NCI-H345 (cell line): ENCODE measurements around the gene DGKI.
"Not testable (repeated sequence)": the region's sequence is repeated elsewhere in the genome, so short reads cannot be mapped to it uniquely, and the experiment has no call there.

Experiments
- DNase-seq: peaks from one replicate; lab custom pipeline; 2025; lab: John Stamatoyannopoulos, UW

The DGKI gene

GRCh38 chr7:137471128-137471527, 375.6 kb downstream of the DGKI start:
- no peak for DNase-seq

GRCh38 chr7:137469858-137470257, 376.9 kb downstream of the DGKI start:
- DNase-seq: no peak

- DNase-seq: no peak
Observed at GRCh38 chr7:137469191-137469811, 377.5 kb downstream of the DGKI start.

- no peak for DNase-seq
Observed at GRCh38 chr7:137462847-137463246, 383.9 kb downstream of the DGKI start.

GRCh38 chr7:137462074-137462715, 384.6 kb downstream of the DGKI start:
- no peak for DNase-seq

GRCh38 chr7:137458399-137458798, 388.4 kb downstream of the DGKI start:
- DNase-seq: no peak

GRCh38 chr7:137454767-137455166, 392.0 kb downstream of the DGKI start:
- no peak for DNase-seq

GRCh38 chr7:137454246-137454724, 392.5 kb downstream of the DGKI start:
- DNase-seq: peak; percentile 59

- peak; percentile 88 for DNase-seq
Observed at GRCh38 chr7:137453356-137453755, 393.4 kb downstream of the DGKI start.

GRCh38 chr7:137449016-137449415, 397.8 kb downstream of the DGKI start:
- no peak for DNase-seq

GRCh38 chr7:137448572-137448971, 398.2 kb downstream of the DGKI start:
- DNase-seq: not testable (repeated sequence)

GRCh38 chr7:137446025-137446424, 400.7 kb downstream of the DGKI start:
- DNase-seq: no peak

- no peak for DNase-seq
Observed at GRCh38 chr7:137445268-137445667, 401.5 kb downstream of the DGKI start.

- no peak for DNase-seq
Observed at GRCh38 chr7:137443616-137444015, 403.2 kb downstream of the DGKI start.

- DNase-seq: no peak
Observed at GRCh38 chr7:137441451-137441850, 405.3 kb downstream of the DGKI start.

- no peak for DNase-seq
Observed at GRCh38 chr7:137439829-137440825, 406.6 kb downstream of the DGKI start.

GRCh38 chr7:137434946-137435345, 411.8 kb downstream of the DGKI start:
- no peak for DNase-seq

- DNase-seq: no peak
Observed at GRCh38 chr7:137434530-137434929, 412.2 kb downstream of the DGKI start.

- no peak for DNase-seq
Observed at GRCh38 chr7:137423321-137423720, 423.5 kb downstream of the DGKI start.

- no peak for DNase-seq
Observed at GRCh38 chr7:137421366-137421765, 425.4 kb downstream of the DGKI start.

GRCh38 chr7:137418841-137419240, 427.9 kb downstream of the DGKI start:
- DNase-seq: no peak

GRCh38 chr7:137417464-137417863, 429.3 kb downstream of the DGKI start:
- DNase-seq: no peak

GRCh38 chr7:137413901-137414300, 432.9 kb downstream of the DGKI start:
- DNase-seq: no peak
